ENCODE measurements around the gene NANS.

The NANS gene

GRCh38 chr9:98100456-98100855 is 43.9 kb downstream of the NANS start (continued):
- no peak for TF ChIP-seq SNAI2 (CRISPR knock-in tag; IDR thresholded peaks at IDR 0.05)
- no peak for TF ChIP-seq ISL1 (CRISPR knock-in tag; IDR thresholded peaks at IDR 0.05)
- TF ChIP-seq ZFP3 (CRISPR knock-in tag; IDR thresholded peaks at IDR 0.05), result no peak
- no peak for TF ChIP-seq PATZ1 (CRISPR knock-in tag; IDR thresholded peaks at IDR 0.05; ENCODE audit: borderline replicate concordance)

- no peak for ATAC-seq
- TF ChIP-seq POU6F1 (CRISPR knock-in tag; IDR thresholded peaks at IDR 0.05; ENCODE audit: borderline replicate concordance, low read depth), result no peak
- TF ChIP-seq RARB (CRISPR knock-in tag; IDR thresholded peaks at IDR 0.05), result no peak
- no peak for TF ChIP-seq ZFP3 (CRISPR knock-in tag; IDR thresholded peaks at IDR 0.05)
- TF ChIP-seq TOX (CRISPR knock-in tag; IDR thresholded peaks at IDR 0.05; ENCODE audit: borderline replicate concordance), result no peak
- TF ChIP-seq TSHZ2 (CRISPR knock-in tag; IDR thresholded peaks at IDR 0.05), result no peak
- TF ChIP-seq ZNF565 (CRISPR knock-in tag; conservative IDR thresholded peaks at IDR 0.05; ENCODE audit: low read depth), result no peak
- TF ChIP-seq ARNTL (CRISPR knock-in tag; IDR thresholded peaks at IDR 0.05; ENCODE audit: borderline replicate concordance, low read depth), result no peak
- TF ChIP-seq ZNF8 (CRISPR knock-in tag; IDR thresholded peaks at IDR 0.05), result no peak
- TF ChIP-seq OSR1 (CRISPR knock-in tag; IDR thresholded peaks at IDR 0.05), result no peak
- no peak for TF ChIP-seq TCF4 (CRISPR knock-in tag; IDR thresholded peaks at IDR 0.05; ENCODE audit: borderline replicate concordance)
- no peak for TF ChIP-seq GLIS3 (CRISPR knock-in tag; IDR thresholded peaks at IDR 0.05)
- no peak for TF ChIP-seq PATZ1 (CRISPR knock-in tag; IDR thresholded peaks at IDR 0.05; ENCODE audit: borderline replicate concordance)
- no peak for TF ChIP-seq ESRRG (CRISPR knock-in tag; IDR thresholded peaks at IDR 0.05)
- TF ChIP-seq SNAI2 (CRISPR knock-in tag; IDR thresholded peaks at IDR 0.05), result no peak
- no peak for TF ChIP-seq PPARA (CRISPR knock-in tag; IDR thresholded peaks at IDR 0.05; ENCODE audit: borderline replicate concordance)
Observed at GRCh38 chr9:98101416-98101815, 44.9 kb downstream of the NANS start.

GRCh38 chr9:98101868-98102273 is 45.3 kb downstream of the NANS start:
- no peak for TF ChIP-seq ZC3H10 (CRISPR knock-in tag; IDR thresholded peaks at IDR 0.05)
- no peak for TF ChIP-seq ESRRG (CRISPR knock-in tag; IDR thresholded peaks at IDR 0.05)
- no peak for TF ChIP-seq ZNF70 (CRISPR knock-in tag; IDR thresholded peaks at IDR 0.05)
- TF ChIP-seq OSR1 (CRISPR knock-in tag; IDR thresholded peaks at IDR 0.05), result no peak
- no peak for TF ChIP-seq ARNTL (CRISPR knock-in tag; IDR thresholded peaks at IDR 0.05; ENCODE audit: borderline replicate concordance, low read depth)
- TF ChIP-seq CSRNP3 (CRISPR knock-in tag; IDR thresholded peaks at IDR 0.05), result no peak
- TF ChIP-seq TSHZ2 (CRISPR knock-in tag; IDR thresholded peaks at IDR 0.05), result no peak
- TF ChIP-seq ZFP3 (CRISPR knock-in tag; IDR thresholded peaks at IDR 0.05), result no peak
- TF ChIP-seq ZNF8 (CRISPR knock-in tag; IDR thresholded peaks at IDR 0.05), result no peak
- TF ChIP-seq TOX (CRISPR knock-in tag; IDR thresholded peaks at IDR 0.05; ENCODE audit: borderline replicate concordance), result no peak
- no peak for TF ChIP-seq ISL1 (CRISPR knock-in tag; IDR thresholded peaks at IDR 0.05)

More at GRCh38 chr9:98101868-98102273, 45.3 kb downstream of the NANS start:
- ATAC-seq, result no peak
